ENCODE data around the gene KRT81. TPM values are rescaled to one million over a fixed set of nuclear protein-coding genes. Genes with fewer than 3 reads are reported as not detected.

Gene KRT81
- total and polyA plus RNA-seq, 2 donors (not counting 1 experiment from before 2014, with no cell fraction given) = not detected

GRCh38 chr12:52250048-52250990 is 41.0 kb downstream of the KRT81 start:
- H3K27ac Mint-ChIP-seq = no peak overlapping the region

More at GRCh38 chr12:52250048-52250990, 41.0 kb downstream of the KRT81 start:
- intact Hi-C loops (cut with micrococcal nuclease) = no loop called here
- no peak overlapping the region for H3K27ac ChIP-seq (ENCODE audit: low read length in 2 of 2)
- H3K9me3 ChIP-seq (ENCODE audit: control extremely low read depth in 1 of 3, control insufficient read depth in 2 of 3, insufficient read depth in 1 of 3, low read length in 2 of 3) = no peaks in the 10 kb centered on the region
- H3K9me3 Mint-ChIP-seq (ENCODE audit: insufficient read depth) = no peaks in the 10 kb centered on the region
- no peak overlapping the region for H2AFZ ChIP-seq (ENCODE audit: insufficient read depth, low read depth, low read length, poor library complexity, severe bottlenecking)
- H3K27me3 Mint-ChIP-seq = peaks cover 42% of the 10 kb centered on the region
- H3K9ac ChIP-seq (ENCODE audit: low read length) = no peak overlapping the region
- H4K20me1 ChIP-seq (ENCODE audit: control insufficient read depth, insufficient read depth, low read length, poor library complexity, severe bottlenecking) = no peaks in the 10 kb centered on the region
- no peak overlapping the region for H3K4me3 ChIP-seq (ENCODE audit: control extremely low read depth in 1 of 5, extremely low read depth in 1 of 5, insufficient read depth in 1 of 5, low read depth in 2 of 5, low read length in 4 of 5)
- no peak overlapping the region for H3K4me3 Mint-ChIP-seq
- H3K4me1 ChIP-seq (ENCODE audit: control insufficient read depth in 2 of 2, insufficient read depth in 2 of 2, low read length in 2 of 2) = no peaks in the 10 kb centered on the region
- no peaks in the 10 kb centered on the region for H3K79me2 ChIP-seq (ENCODE audit: control insufficient read depth, insufficient read depth, low read length)
- 27% methylated on average over 50 of the region's 52 CpGs for WGBS (ENCODE audit: insufficient coverage)
- no peak for TF ChIP-seq CTCF (IDR thresholded peaks at IDR 0.05)
- TF ChIP-seq EZH2 (IDR thresholded peaks at IDR 0.05; ENCODE audit: borderline replicate concordance, insufficient read depth, low read depth, low read length, poor library complexity, severe bottlenecking) = no peak
- ATAC-seq (ENCODE audit: low read depth) (no peak), DNase-seq (no peak)
- peaks cover 0 to 20% (median 4%) of the 10 kb centered on the region in 4 experiments for H3K27me3 ChIP-seq (replicated peaks in 1 of 4; ENCODE audit: control extremely low read depth in 1 of 4, control insufficient read depth in 3 of 4, insufficient read depth in 4 of 4, low read length in 3 of 4)
- H3K4me2 ChIP-seq (replicated peaks; ENCODE audit: low read depth, low read length, poor library complexity, severe bottlenecking) = no peak overlapping the region
- peaks cover 2% of the 10 kb centered on the region for H3K4me1 Mint-ChIP-seq
- ChIA-PET CTCF (interaction anchor here (0.5 to 0.9 kb wide), 2 partner anchors 29 to 1487 kb away, joined by 3 to 4 read pairs; partner anchors contain the start of gene ATF1), POLR2A (no interaction called here)
- no peaks in the 10 kb centered on the region for H3K36me3 ChIP-seq (replicated peaks in 1 of 2; ENCODE audit: control extremely low read depth in 1 of 2, control insufficient read depth in 1 of 2, extremely low read depth in 1 of 2, insufficient read depth in 2 of 2, low read length in 1 of 2)
